Measurements from ENCODE around the gene PARD3B.
A peak's percentile ranks its signal among the peaks of the same experiment; 100 is the strongest.

PARD3B gene

GRCh38 chr2:205024822-205025518 is 479.7 kb downstream of the PARD3B start:
- peak; percentile 7 for DNase-seq

GRCh38 chr2:205025580-205026240 is 480.4 kb downstream of the PARD3B start:
- DNase-seq = no peak

GRCh38 chr2:205030695-205031094 is 485.4 kb downstream of the PARD3B start:
- DNase-seq = no peak

GRCh38 chr2:205032093-205032551 is 486.8 kb downstream of the PARD3B start:
- no peak for DNase-seq

- DNase-seq = no peak
Observed at GRCh38 chr2:205033431-205033830, 488.2 kb downstream of the PARD3B start.

- no peak for DNase-seq
Observed at GRCh38 chr2:205034034-205034433, 488.8 kb downstream of the PARD3B start.

GRCh38 chr2:205040323-205040722 is 495.0 kb downstream of the PARD3B start:
- no peak for DNase-seq

- no peak for DNase-seq
Observed at GRCh38 chr2:205041472-205042130, 496.3 kb downstream of the PARD3B start.

- no peak for DNase-seq
Observed at GRCh38 chr2:205043285-205043684, 498.0 kb downstream of the PARD3B start.

GRCh38 chr2:205045706-205046105 is 500.4 kb downstream of the PARD3B start:
- no peak for DNase-seq

- no peak for DNase-seq
Observed at GRCh38 chr2:205047273-205047839, 502.1 kb downstream of the PARD3B start.

GRCh38 chr2:205051417-205051816 is 506.1 kb downstream of the PARD3B start:
- no peak for DNase-seq

- DNase-seq = no peak
Observed at GRCh38 chr2:205052781-205053180, 507.5 kb downstream of the PARD3B start.

GRCh38 chr2:205053827-205054410 is 508.6 kb downstream of the PARD3B start:
- no peak for DNase-seq

- no peak for DNase-seq
Observed at GRCh38 chr2:205054789-205055188, 509.5 kb downstream of the PARD3B start.

GRCh38 chr2:205055251-205055650 is 510.0 kb downstream of the PARD3B start:
- DNase-seq = no peak

GRCh38 chr2:205056151-205056561 is 510.9 kb downstream of the PARD3B start:
- DNase-seq = no peak

- no peak for DNase-seq
Observed at GRCh38 chr2:205058409-205058808, 513.1 kb downstream of the PARD3B start.

- DNase-seq = no peak
Observed at GRCh38 chr2:205060269-205060668, 515.0 kb downstream of the PARD3B start.

GRCh38 chr2:205066081-205066480 is 520.8 kb downstream of the PARD3B start:
- DNase-seq = no peak

- no peak for DNase-seq
Observed at GRCh38 chr2:205069928-205070327, 524.7 kb downstream of the PARD3B start.

GRCh38 chr2:205070889-205071288 is 525.6 kb downstream of the PARD3B start:
- no peak for DNase-seq

GRCh38 chr2:205073433-205074020 is 528.3 kb downstream of the PARD3B start:
- no peak for DNase-seq

All from activated effector memory CD4-positive, alpha-beta T cell treated with Interleukin-2 at 50 U/mL for 16 hours (primary cell).